Glomerular visceral epithelial cell (primary cell): ENCODE measurements around the gene PRKD1.
"Not testable (repeated sequence)": the region's sequence is repeated elsewhere in the genome, so short reads cannot be mapped to it uniquely, and the experiment has no call there.

Experiments
- DNase-seq: peaks from one replicate; pipeline ENCODE4 v3.0.0-alpha.2; 2016; ENCODE audit errors: extremely low spot score

Gene PRKD1

DNA sequence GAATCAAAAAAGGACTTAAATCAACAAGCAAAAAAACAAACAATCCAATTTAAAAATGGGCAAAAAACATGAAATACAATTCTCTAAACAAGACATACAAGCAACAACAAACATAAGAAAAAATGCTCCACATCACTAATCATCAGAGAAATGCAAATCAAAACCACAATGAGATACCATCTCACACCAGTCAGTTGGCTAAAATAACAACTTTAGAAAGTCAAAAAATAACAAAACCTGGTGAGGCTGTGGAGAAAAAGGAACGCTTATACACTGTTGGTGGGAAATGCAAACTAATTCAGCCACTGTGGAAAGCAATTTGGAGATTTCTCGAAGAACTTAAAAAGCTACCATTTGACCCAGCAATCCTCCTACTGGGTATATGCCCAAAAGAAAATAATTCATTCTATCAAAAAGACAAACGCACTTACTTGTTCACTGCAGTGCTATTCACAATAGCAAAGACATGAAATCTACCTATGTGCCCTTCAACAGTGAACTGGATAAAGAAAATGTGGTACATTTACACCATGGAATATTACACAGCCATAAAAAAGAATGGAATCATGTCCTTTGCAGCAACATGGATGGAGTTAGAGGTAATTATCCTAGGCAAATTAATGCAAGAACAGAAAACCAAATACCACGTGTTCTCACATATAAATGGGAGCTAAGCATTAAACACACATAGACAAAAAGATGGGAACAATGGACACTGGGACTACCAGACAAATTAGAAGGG lies 26.9 kb downstream of the PRKD1 start:
- DNase-seq = no peak

DNA sequence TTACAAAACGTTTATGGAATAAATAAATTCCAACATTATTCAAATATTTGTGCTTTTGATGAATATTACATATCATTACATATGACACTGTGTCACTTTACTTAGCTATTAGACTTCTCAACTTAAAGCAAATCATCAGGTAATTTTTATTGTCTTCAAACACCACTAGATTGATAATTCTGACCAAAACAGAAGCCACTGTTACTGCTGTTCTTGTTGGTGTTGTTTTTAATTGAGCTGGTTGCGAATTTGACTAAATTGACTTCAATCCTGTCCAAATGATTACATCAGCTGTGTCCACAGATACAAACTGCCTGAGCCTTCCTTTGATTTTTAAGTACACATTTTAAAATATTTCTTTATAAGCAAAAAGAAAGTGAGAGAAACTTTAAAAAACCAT lies 29.2 kb downstream of the PRKD1 start:
- no peak for DNase-seq

DNA sequence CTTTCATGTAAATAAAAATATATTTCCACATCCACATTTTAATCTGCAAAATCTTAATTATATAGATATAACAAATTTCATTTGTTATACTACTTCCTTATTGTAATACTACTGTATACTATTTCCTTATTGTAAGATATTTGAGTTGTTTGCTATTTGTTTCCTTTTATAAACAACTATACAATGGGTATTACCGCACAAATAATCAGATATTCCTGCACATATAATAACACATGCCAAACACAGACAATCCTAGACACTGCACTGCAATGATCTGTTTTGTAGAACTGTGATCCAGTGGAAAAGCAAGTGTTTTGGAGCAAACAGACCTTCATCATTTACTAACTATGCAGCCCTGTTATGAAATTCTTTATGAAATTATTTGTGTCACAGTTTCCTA lies 30.5 kb downstream of the PRKD1 start:
- no peak for DNase-seq

DNA sequence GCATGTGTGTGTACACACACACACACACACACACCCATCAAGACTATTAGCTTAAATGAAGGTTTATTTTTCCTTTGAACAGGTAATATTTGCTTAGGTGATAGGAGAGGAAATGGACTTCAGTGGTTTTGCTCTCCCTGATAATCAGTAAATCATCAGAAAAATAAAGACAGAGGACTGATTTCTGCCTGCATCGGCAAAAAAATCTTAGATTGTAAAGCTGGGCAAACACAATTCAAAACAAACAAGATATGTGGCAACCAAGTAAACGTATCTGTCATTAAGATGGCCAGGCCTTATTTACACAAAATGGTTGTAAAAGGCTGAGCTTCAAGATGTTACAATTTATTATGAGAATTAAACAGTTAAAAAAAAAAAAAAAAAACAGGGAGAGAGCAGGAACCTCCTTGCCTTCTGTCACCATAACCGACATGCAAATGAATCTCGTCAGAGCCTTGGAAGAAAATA lies 31.3 kb downstream of the PRKD1 start:
- DNase-seq = no peak

DNA sequence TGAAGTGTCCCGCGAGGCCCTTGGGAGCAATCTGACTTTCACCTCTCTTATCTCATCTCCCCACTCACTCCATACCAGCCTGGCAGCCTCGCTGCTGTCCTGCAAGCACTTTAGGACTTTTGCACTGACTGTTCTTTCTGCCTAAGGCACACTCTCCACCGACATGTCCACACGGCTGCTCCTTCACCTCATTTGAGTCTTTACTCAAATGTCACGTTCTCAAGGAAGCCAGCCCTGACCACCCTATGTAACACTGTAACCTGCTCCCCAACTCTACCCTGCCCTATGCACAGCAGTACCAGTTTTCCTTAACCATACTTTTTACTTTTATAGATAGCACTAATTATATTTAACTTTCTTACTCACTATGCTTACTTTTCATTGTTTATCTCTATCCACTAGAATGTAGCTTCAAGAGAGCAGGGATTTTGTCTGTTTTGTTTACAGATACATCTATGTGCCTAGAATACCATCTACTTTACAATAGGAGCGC lies 32.0 kb downstream of the PRKD1 start:
- DNase-seq = no peak

DNA sequence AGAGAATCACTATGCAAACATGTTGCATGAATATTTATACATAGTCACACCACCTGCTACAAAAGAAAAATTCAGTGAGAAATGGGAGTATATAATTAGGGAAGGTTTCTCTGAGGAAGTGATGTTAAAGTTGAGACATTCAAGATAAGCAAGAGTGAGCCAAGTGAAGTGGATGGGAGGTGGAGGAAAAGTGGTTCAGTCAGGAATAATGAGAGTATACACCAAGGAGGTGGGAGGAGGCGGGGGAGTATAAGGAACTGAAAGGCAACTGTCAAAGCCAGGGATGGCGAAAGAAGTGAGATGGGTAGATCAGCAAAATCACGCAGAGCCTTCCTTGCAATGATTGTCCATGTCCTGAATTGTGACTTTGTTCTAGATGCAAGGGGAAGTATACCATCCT lies 33.7 kb downstream of the PRKD1 start:
- DNase-seq = no peak

DNA sequence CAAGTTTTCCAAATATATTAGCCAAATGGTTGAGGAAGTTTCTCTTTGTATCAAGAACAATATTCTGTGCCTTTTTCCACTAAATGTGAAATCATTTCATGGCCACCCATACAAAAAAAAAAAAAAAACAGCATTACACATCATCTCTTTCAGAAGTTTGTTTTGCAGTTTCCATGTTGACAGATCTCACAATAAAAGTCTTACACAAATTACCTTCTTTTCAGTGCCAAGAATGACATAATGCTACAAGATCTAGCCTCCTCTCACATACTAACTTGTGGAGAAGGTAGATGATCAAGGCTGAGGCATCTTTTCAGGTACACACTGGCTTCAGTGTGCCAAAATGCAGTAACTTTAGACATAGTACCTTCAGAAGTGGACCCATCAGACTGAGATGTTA lies 35.3 kb downstream of the PRKD1 start:
- no peak for DNase-seq

DNA sequence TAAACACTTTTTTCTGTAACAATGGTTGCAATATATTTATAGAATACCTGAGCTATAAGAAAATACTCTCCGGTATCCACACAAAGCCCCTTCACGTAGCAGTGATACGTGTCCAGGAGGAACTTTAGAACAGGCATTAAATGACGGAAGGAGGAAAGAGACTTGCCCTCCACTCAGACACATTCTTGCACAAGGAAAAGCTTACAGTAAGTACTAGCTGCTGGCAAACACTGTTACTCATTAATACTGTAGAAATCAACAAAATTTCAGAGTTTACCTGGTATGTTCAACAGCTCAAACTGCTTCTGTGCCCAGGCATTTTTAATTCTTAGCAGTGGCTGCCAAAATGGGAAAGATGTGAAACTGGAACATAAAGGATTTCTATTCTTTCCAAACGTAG lies 41.7 kb downstream of the PRKD1 start:
- DNase-seq = no peak

DNA sequence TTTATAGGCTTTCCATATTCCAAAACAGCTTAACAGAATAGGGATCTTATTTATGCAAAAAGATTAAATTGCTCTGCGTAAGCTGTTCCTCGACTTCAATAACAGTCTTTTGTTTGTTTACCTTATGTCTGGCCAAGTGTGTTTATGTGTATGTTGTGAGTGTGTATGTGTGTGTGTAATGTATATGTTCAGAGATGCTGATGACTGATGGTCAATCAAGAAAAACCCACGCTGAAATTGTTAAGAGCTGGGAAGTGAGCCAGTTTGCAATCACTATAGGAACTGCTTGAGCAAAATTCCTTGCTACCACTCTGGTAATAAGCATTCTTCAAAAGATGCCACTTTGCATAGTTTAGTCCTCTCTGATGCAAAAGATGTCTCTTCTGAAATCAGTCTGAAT lies 59.6 kb downstream of the PRKD1 start:
- no peak for DNase-seq

DNA sequence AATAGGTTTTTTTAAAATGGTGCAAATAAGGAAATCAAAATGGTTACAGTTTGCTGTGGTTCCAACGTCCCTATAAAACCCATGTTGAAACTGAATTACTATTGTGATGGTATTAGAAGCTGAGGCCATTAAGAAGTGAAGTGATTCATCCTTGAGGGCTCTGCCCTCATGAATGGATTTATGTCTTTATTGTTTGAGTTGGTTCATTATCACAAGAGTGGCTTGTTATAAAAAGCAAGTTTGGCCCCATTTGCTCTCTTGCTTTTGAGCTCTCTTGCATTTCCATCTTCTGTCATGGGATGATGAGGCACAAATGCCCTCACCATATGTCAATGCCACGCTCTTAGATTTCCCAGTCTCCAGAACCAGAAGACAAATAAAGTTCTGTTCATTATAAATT lies 62.3 kb downstream of the PRKD1 start:
- DNase-seq = no peak

DNA sequence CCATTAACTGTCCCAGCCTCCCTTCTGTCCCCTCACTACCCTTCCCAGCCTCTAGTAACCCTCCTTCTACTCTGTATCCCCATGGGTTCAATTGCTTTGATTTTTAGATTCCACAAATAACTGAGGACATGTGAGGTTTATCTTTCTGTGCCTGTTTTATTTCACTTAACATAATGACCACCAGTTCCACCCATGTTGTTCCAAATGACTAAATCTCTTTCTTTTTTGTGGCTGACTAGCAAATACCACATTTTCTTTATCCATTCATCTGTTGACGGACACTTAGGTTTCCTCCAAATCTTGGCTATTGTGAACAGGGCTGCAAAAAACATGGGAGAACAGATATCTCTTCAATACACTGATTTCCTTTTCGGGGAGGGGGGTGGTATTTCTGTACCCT lies 65.7 kb downstream of the PRKD1 start:
- no peak for DNase-seq

DNA sequence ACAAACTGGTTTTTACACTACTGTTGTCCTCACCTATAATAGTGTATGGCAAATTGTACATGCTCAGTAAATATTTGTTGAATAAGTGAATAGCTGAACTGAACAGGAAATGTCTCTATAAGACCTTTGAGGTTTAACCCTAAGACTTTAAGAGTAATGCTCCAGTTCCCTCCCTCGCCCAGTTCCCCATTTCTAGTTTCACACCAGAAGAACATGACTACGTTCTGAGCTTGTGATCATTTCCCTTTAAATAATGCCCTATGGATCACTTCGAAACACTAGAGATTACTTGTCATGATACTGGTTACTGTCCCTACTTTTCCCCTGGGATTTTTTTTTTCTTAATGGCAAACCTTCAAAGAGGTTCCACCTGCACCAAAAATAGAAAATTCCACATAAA lies 69.3 kb downstream of the PRKD1 start:
- DNase-seq = no peak

DNA sequence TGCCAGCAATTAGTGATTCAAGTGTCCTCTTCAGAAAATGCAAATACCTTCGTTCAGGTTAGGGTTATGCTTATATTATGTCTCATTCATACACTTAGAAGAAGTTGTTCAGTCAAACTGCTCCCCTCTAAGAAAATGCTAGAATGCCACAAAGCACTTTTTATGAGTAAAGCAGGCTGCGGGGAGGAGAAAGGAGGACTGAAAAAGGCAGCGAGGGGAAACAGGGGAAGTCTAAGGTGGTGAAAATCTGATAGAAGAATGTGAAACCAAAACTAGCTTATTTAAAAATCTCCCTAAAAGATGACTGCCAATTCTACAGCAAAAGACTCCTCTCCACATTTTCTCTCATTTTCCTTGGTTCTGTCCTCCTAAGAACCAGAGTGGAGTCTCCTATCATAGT lies 70.1 kb downstream of the PRKD1 start:
- no peak for DNase-seq

DNA sequence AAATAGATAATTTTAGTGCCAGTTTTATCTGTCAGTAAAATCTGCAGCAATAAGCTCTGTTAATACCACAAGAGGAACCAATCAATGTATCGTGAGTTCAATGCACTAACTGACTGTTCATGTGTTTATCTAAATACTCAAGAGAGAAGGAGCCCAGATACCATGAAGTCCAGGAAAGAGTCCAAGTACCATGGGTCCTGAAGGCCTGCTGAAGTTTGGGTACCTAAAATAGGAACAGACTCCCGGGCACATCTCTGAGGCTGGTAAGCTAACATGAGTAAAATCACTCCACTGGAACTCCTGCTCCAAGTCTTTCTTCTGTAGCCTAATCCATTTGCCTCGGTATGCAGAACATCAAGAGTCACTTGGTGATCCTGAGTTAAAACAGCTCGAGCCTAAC lies 71.1 kb downstream of the PRKD1 start:
- DNase-seq = no peak

DNA sequence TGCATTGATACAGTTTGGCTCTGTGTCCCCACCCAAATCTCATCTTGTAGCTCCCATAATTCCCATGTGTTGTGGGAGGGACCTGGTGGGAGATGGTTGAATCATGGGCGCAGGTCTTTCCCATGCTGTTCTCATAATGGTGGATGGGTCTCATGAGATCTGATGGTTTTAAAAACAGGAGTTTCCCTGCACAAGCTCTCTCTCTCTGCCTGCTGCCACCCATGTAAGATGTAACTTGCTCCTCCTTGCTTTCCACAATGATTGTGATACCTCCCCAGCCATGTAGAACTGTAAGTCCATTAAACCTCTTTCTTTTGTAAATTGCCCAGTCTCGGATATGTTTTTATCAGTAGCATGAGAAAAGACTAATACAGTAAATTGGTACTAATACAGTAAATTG lies 74.0 kb downstream of the PRKD1 start:
- DNase-seq = not testable (repeated sequence)

DNA sequence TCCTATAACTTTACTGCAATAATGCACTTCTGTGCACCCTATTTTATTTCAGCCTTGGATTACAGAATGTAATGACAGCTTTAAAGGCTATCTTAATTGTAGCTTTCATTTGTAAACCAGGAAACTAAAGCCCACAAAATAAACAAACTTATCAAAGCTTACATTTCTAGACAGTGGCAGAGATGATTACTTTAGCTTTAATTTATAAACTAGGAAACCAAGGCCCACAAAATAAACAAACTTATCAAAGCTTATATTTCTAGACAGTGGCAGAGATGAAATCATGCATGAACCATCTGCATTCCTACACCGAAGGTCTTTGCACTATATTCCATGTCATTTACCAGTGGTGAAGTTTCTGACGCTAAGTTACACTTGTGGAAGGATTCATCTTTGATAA lies 74.4 kb downstream of the PRKD1 start:
- DNase-seq = no peak

DNA sequence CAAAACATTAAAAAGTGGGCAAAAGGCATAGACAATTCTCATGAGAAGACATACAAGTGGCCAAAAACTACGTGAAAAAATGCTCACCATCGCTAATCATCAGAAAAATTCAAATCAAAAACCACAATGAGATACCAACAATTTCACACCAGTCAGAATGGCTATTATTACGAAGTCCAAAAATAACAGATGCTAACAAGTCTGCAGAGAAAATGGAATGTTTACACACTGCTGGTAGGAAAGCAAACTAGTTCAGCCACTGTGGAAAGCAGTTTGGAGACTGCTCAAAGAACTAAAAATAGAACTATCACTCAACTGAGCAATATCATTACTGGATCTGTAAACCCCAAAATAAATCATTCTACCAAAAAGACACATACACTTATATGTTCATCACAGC lies 76.2 kb downstream of the PRKD1 start:
- no peak for DNase-seq

DNA sequence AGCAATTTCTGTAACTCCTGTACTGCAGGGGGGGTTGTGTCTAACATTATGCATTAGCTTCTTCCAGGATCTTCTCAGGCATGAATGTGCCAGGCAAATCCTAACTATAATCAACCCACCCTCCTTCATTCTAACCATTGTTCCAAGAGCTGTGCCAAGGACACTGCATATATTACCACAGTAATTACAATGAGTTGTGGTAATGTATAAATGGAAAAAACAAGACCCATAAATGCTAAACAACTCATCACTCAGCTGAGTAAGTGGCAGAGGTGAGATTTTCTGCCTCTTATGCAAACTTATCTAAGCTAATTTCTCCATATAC lies 80.6 kb downstream of the PRKD1 start:
- DNase-seq = no peak

DNA sequence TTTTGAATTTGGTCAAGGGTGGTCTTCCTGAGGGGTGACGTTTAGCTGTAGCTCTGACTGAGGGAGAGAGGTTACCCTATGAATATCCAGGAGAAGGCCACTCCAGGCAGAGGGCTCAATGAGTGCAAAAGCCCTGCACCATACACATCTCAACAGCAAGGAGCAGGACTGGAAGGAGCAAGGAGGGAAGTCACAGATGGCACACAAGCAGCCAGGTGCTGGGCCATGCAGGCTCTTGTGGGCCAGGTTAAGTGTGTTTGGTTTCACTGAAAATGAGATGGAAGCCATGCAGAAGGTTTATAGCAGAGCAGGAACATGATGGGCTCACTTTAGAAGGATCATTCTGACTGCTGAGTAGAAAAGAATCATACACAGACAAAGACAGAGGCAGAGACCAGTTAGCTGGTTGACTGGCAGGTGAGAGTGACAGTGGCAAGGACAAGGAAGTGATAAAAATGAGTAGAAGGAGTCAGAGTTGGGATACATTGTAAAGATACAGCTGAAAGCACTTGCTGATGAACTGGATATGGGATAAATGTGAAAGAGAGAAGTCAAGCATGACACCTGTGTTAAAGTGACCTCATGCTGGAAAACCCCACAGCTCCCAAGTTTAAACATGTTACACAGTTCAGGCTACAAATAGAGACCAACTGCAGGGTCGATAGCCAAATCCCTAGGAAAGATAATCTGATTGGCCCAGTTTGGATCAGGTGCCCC lies 81.2 kb downstream of the PRKD1 start:
- DNase-seq = peak; percentile 88

DNA sequence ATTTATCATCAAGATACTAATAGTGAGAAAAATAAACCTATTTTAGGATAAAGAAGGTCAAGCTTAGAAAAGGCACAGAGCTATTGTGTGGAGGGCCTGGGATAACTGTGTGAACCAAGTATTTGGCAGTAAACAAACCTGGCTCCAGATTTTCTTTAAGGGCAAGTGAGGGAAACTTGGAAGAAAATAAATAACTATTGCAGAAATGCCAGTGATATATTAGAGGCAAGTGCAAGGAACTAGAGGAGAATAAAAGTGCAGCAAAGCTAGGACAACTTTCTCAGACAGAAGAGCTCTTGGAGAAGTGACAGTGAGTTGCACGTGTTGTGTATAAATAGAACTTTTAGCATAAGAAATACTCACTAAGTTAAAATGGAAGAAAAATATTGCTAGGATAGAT lies 83.7 kb downstream of the PRKD1 start:
- DNase-seq = no peak

DNA sequence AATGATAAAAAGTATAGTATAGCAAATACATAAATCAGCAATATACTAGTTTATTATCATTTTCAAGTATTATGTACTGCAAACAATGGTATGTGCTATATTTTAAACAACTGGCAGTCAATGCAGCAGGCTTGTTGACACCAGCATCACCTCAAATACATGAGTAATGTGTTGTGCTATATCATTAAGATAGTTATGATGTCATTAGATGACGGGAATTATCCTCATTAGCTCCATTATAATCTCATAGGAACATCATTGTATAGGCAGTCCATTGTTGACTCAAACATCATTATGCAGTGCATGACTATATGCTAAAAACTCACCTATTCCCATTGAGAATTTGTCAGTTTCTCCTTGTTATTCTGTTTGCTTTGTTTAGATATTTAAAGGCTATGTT lies 85.4 kb downstream of the PRKD1 start:
- no peak for DNase-seq

DNA sequence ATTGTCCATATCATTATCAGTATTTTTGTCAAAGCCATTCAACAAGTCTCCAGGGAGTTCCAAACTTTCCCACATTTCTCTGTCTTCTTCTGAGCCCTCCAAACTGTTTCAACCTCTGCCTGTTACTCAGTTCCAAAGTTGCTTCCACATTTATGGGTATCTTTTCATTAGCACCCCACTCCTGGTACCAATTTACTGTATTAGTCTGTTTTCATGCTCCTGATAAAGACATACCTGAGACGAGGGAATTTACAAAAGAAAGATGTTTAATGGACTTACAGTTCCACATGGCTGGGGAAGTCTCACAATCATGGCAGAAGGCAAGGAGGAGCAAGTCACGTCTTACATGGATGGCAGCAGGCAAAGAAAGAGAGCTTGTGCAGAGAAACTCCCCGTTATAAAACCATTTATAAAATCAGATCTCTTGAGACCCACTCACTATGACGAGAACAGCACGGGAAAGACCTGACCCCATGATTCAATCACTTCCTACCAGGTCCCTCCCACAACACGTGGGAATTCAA lies 87.2 kb downstream of the PRKD1 start:
- DNase-seq = not testable (repeated sequence)

DNA sequence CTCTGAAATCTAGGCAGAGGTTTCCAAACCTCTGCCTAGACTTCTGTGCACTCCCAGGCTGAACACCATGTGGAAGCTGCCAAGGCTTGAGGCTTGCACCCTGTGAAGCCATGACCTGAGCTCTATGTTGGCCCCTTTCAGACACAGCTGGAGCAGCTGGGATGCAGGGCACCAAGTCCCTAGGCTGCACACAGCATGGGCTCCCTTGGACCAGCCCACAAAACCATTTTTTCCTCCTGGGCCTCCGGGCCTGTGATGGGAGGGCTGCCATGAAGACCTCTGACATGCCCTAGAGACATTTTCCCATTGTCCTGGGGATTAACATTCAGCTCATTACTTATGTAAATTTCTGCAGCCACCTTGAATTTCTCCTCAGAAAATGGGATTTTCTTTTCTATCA lies 88.0 kb downstream of the PRKD1 start:
- not testable (repeated sequence) for DNase-seq
